Sigmoid colon (tissue), 4 donors: ENCODE data around the gene CAMK1D.
A peak's percentile ranks its signal among the peaks of the same experiment; 100 is the strongest.

Source experiments
- CTCF ChIP-seq, 4 experiments: fragments of 450-650 bp in 3 of 4; fragments of 200-600 bp in 1 of 4; IDR thresholded peaks; one replicate each; pipeline ENCODE4 v1.5.1; 2016 to 2019; ENCODE audit warnings: antibody characterized with exemption in 4 of 4, mild to moderate bottlenecking in 3 of 4, moderate library complexity in 2 of 4
- EP300 ChIP-seq, 4 donors: sonication (generic); formaldehyde crosslinking; IDR thresholded peaks; one replicate each; pipeline ENCODE4 v1.6.1; 2017; ENCODE audit warnings: antibody characterized with exemption in 4 of 4
- POLR2AphosphoS5 ChIP-seq, 4 donors: sonication (generic); formaldehyde crosslinking; IDR thresholded peaks; one replicate each; pipeline ENCODE4 v1.6.1; 2017; ENCODE audit warnings: antibody characterized with exemption in 4 of 4

GRCh38 chr10:12720217-12720981 is 371.1 kb downstream of the CAMK1D start:
- TF ChIP-seq CTCF (IDR thresholded peaks at IDR 0.05) (no peak), EP300 (IDR thresholded peaks at IDR 0.05) (no peak), POLR2AphosphoS5 (IDR thresholded peaks at IDR 0.05) (peak in 2 of 4 donors; percentile 8 to 15)
